ENCODE results near the gene CTRB2.

GRCh38 chr16:75238853-75239541 lies 32.0 kb upstream of the CTRB2 start:
- TF ChIP-seq CTCF (IDR thresholded peaks at IDR 0.05) (no peak), POLR2A (IDR thresholded peaks at IDR 0.05) (no peak)

Measured in lower leg skin (tissue), 3 donors.